ENCODE data around the gene ZNF595. TPM values are rescaled to one million over a fixed set of nuclear protein-coding genes. Genes with fewer than 3 reads are reported as not detected.
A peak's percentile ranks its signal among the peaks of the same experiment; 100 is the strongest.
"Not testable (repeated sequence)": the region's sequence is repeated elsewhere in the genome, so short reads cannot be mapped to it uniquely, and the experiment has no call there.

ZNF595 gene
- total RNA-seq = 10 to 100 TPM; 34.6 to 53.6 (median 41.3) TPM

- H3K27me3 ChIP-seq; H3K36me3 ChIP-seq; H3K4me1 ChIP-seq; intact Hi-C loops (cut with DNase I; ENCODE audit: low total_unique reads); H3K9me3 ChIP-seq: not testable (repeated sequence)
- H3K27ac ChIP-seq = peak within 1 kb of the TSS in 1 of 2 donors; percentile 66
- peak; percentile 41 to 54 for DNase-seq (ENCODE audit: low spot score in 2 of 2)
- peak within 1 kb of the TSS; percentile 31 to 60 (median 42) for H3K4me3 ChIP-seq
Observed at GRCh38 chr4:52804-53479, at the start of gene ZNF595. TSS of gene ZNF595 (plus strand) at chr4:53321. CDS start at chr4:53489, 168 bp downstream.

DNA sequence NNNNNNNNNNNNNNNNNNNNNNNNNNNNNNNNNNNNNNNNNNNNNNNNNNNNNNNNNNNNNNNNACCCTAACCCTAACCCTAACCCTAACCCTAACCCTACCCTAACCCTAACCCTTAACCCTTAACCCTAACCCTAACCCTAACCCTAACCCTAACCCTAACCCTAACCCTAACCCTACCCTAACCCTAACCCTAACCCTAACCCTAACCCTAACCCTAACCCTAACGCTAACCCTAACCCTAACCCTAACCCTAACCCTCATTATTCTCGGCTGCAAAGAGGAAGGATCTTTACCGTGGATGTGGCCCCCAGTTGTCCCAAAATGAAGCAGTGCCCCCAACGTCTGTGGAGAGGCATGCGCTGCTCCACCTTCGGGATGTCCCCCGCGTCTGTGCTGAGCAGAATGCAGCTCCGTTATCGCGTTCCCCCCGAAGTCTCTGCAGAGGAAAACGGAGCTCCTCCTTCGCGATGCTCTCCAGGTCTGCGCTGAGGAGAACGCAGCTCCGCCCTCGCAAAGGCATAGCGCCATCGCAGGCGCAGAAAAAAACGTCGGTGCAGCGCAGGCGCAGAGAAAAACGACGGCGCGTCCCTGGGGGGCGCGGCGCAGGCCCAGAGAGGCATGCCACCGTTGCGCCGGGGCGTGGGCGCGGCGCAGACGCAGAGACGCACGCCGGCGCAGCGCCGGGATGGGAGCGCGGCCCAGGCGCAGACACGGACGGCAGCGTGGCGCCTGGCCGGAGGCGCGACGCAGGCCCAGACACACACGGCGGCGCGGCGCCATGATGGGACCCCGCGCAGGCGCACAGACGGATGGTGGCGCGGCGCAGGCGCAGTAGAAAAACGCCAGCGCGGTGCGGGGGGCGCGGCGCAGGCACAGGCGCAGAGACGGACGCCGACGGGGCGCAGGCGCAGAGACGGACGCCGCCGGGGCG, 42.9 kb upstream of the ZNF595 start:
- H3K4me3 ChIP-seq; H3K27me3 ChIP-seq; H3K4me1 ChIP-seq; intact Hi-C loops (cut with DNase I; ENCODE audit: low total_unique reads); DNase-seq (ENCODE audit: low spot score in 2 of 2); H3K36me3 ChIP-seq; H3K27ac ChIP-seq; H3K9me3 ChIP-seq: not testable (repeated sequence)

- H3K4me1 ChIP-seq; H3K36me3 ChIP-seq; DNase-seq (ENCODE audit: low spot score in 2 of 2); H3K4me3 ChIP-seq; H3K27ac ChIP-seq; H3K9me3 ChIP-seq; intact Hi-C loops (cut with DNase I; ENCODE audit: low total_unique reads); H3K27me3 ChIP-seq: not testable (repeated sequence)
Observed at GRCh38 chr4:11095-11815, 41.9 kb upstream of the ZNF595 start.

- H3K27me3 ChIP-seq; H3K27ac ChIP-seq; H3K36me3 ChIP-seq; H3K4me3 ChIP-seq; DNase-seq (ENCODE audit: low spot score in 2 of 2); H3K4me1 ChIP-seq; H3K9me3 ChIP-seq; intact Hi-C loops (cut with DNase I; ENCODE audit: low total_unique reads): not testable (repeated sequence)
Observed at GRCh38 chr4:11816-12417, 41.2 kb upstream of the ZNF595 start.

GRCh38 chr4:18128-18527, 35.0 kb upstream of the ZNF595 start:
- DNase-seq (ENCODE audit: low spot score in 2 of 2); H3K9me3 ChIP-seq; H3K27me3 ChIP-seq; intact Hi-C loops (cut with DNase I; ENCODE audit: low total_unique reads); H3K4me1 ChIP-seq; H3K27ac ChIP-seq; H3K4me3 ChIP-seq; H3K36me3 ChIP-seq: not testable (repeated sequence)

GRCh38 chr4:18589-18988, 34.5 kb upstream of the ZNF595 start:
- H3K9me3 ChIP-seq; intact Hi-C loops (cut with DNase I; ENCODE audit: low total_unique reads); H3K4me1 ChIP-seq; H3K4me3 ChIP-seq; H3K27me3 ChIP-seq; H3K36me3 ChIP-seq; H3K27ac ChIP-seq; DNase-seq (ENCODE audit: low spot score in 2 of 2): not testable (repeated sequence)

GRCh38 chr4:22882-23281, 30.2 kb upstream of the ZNF595 start:
- H3K27me3 ChIP-seq; H3K36me3 ChIP-seq; H3K4me1 ChIP-seq; H3K9me3 ChIP-seq; H3K27ac ChIP-seq; intact Hi-C loops (cut with DNase I; ENCODE audit: low total_unique reads); H3K4me3 ChIP-seq; DNase-seq (ENCODE audit: low spot score in 2 of 2): not testable (repeated sequence)

GRCh38 chr4:24359-24758, 28.8 kb upstream of the ZNF595 start:
- H3K27me3 ChIP-seq; H3K36me3 ChIP-seq; H3K4me1 ChIP-seq; H3K9me3 ChIP-seq; H3K27ac ChIP-seq; DNase-seq (ENCODE audit: low spot score in 2 of 2); H3K4me3 ChIP-seq; intact Hi-C loops (cut with DNase I; ENCODE audit: low total_unique reads): not testable (repeated sequence)

- H3K9me3 ChIP-seq; H3K27ac ChIP-seq; H3K4me3 ChIP-seq; intact Hi-C loops (cut with DNase I; ENCODE audit: low total_unique reads); H3K36me3 ChIP-seq; H3K27me3 ChIP-seq; DNase-seq (ENCODE audit: low spot score in 2 of 2); H3K4me1 ChIP-seq: not testable (repeated sequence)
Observed at GRCh38 chr4:27501-27900, 25.6 kb upstream of the ZNF595 start.

GRCh38 chr4:28767-29542, 24.2 kb upstream of the ZNF595 start:
- H3K36me3 ChIP-seq; H3K27ac ChIP-seq; DNase-seq (ENCODE audit: low spot score in 2 of 2); H3K4me1 ChIP-seq; H3K9me3 ChIP-seq; H3K4me3 ChIP-seq; H3K27me3 ChIP-seq; intact Hi-C loops (cut with DNase I; ENCODE audit: low total_unique reads): not testable (repeated sequence)

- DNase-seq (ENCODE audit: low spot score in 2 of 2); H3K9me3 ChIP-seq; H3K27me3 ChIP-seq; intact Hi-C loops (cut with DNase I; ENCODE audit: low total_unique reads); H3K27ac ChIP-seq; H3K36me3 ChIP-seq; H3K4me3 ChIP-seq; H3K4me1 ChIP-seq: not testable (repeated sequence)
Observed at GRCh38 chr4:33314-33713, 19.8 kb upstream of the ZNF595 start.
